ENCODE results near the gene OGG1. TPM values are rescaled to one million over a fixed set of nuclear protein-coding genes. Genes with fewer than 3 reads are reported as not detected.

OGG1 gene
- total RNA-seq, 1 donor from 2014 or later, result 38.6 TPM

DNA sequence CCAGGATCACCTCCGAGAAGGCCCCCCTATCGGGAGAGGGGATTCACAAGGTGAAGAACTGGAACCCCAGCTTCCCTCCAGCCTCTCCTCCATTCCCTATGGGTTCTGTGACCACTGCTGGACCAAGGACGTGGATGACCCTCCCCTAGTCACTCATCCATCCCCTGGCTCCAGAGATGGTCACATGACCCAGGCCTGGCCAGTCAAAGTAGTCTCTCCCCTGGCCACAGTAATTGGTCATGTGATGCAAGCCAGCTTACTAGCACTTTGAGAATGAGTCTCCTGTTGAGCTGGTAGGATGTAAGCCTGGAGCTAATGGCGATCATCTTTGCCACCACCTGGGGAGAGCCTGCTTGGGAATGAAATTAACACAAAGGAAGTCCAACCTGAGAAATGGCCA lies 16.1 kb downstream of the OGG1 start:
- H3K4me3 Mint-ChIP-seq, result no peak overlapping the region
- DNase-seq (ENCODE audit: low read depth, low spot score), result no peak

DNA sequence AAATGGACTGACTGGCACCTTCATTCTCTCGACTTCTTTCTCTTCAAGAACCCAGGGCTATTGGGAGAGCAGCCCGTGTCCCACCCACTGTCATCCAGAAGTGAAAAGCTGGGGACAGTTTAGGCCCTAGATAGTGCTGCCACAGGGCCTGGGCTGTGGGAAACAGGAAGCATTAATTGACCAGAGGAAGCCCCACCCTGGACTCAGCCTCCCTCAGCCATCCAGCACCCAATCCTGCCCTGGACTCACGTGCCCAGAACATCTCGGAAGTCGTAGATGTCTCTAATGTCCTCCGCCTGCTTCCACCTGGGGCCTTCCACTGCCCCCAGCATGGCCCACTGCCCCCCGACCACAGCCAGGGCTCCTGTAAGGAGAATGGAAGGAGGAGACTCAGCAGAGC lies 17.7 kb downstream of the OGG1 start:
- Mint-ChIP-seq H3K9me3 (no peaks in the 10 kb centered on the region), H3K36me3 (ENCODE audit: low read depth) (no peaks in the 10 kb centered on the region), H3K27ac (ENCODE audit: unreplicated experiment) (no peak overlapping the region), H3K4me1 (peaks cover 29% of the 10 kb centered on the region), H3K4me3 (peak overlapping the region; percentile 8), H3K27me3 (ENCODE audit: low read depth) (no peaks in the 10 kb centered on the region)
- DNase-seq (ENCODE audit: low read depth, low spot score), result no peak
- TF ChIP-seq, protein P1, sequence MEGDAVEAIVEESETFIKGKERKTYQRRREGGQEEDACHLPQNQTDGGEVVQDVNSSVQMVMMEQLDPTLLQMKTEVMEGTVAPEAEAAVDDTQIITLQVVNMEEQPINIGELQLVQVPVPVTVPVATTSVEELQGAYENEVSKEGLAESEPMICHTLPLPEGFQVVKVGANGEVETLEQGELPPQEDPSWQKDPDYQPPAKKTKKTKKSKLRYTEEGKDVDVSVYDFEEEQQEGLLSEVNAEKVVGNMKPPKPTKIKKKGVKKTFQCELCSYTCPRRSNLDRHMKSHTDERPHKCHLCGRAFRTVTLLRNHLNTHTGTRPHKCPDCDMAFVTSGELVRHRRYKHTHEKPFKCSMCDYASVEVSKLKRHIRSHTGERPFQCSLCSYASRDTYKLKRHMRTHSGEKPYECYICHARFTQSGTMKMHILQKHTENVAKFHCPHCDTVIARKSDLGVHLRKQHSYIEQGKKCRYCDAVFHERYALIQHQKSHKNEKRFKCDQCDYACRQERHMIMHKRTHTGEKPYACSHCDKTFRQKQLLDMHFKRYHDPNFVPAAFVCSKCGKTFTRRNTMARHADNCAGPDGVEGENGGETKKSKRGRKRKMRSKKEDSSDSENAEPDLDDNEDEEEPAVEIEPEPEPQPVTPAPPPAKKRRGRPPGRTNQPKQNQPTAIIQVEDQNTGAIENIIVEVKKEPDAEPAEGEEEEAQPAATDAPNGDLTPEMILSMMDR (conservative IDR thresholded peaks at IDR 0.05), result no peak

More for the DNA sequence above, 16.1 kb downstream of the OGG1 start:
- TF ChIP-seq, protein P1 (conservative IDR thresholded peaks at IDR 0.05), result no peak
- H3K9me3 Mint-ChIP-seq, result no peaks in the 10 kb centered on the region
- H3K4me1 Mint-ChIP-seq, result peaks cover 29% of the 10 kb centered on the region
- H3K27me3 Mint-ChIP-seq (ENCODE audit: low read depth), result no peaks in the 10 kb centered on the region
- H3K27ac Mint-ChIP-seq (ENCODE audit: unreplicated experiment), result no peak overlapping the region
- peaks cover 3% of the 10 kb centered on the region for H3K36me3 Mint-ChIP-seq (ENCODE audit: low read depth)

DNA sequence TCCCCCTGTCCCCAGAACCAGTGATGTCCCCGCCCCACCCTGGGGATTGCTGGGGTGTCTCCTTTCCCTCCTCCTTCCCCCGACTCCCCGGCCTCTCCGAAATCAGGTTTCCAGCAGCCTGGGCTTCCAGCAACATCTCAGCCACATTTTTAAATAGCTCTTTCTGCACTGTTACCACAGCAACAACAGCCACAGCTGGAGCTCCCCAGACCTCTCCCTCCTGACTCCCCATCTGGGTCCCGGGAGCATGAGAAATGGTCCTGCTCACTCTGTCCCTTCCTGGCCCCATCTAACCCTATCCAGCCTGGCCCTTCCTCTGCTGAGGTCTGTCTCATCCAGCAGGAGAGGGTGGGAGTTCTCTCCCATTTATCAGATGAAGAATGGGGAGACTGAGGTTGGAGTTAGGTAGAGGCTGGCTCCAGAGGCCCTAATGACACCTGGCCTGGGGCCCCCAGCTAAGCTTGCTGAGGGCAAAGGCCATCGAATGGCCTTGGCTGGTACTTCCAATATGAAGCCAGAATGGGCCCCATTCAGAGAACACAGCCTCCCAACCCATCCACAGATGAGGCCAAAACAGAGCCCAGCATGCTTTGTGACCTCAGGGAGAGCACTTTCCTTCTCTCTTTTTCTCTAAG lies 18.5 kb downstream of the OGG1 start:
- TF ChIP-seq, protein P1 (conservative IDR thresholded peaks at IDR 0.05), result no peak
- H3K36me3 Mint-ChIP-seq (ENCODE audit: low read depth), result no peaks in the 10 kb centered on the region
- H3K27ac Mint-ChIP-seq (ENCODE audit: unreplicated experiment), result no peak overlapping the region
- DNase-seq (ENCODE audit: low read depth, low spot score), result no peak
- peaks cover 29% of the 10 kb centered on the region for H3K4me1 Mint-ChIP-seq
- H3K9me3 Mint-ChIP-seq, result no peaks in the 10 kb centered on the region
- H3K27me3 Mint-ChIP-seq (ENCODE audit: low read depth), result no peaks in the 10 kb centered on the region
- peak overlapping the region; percentile 84 for H3K4me3 Mint-ChIP-seq

DNA sequence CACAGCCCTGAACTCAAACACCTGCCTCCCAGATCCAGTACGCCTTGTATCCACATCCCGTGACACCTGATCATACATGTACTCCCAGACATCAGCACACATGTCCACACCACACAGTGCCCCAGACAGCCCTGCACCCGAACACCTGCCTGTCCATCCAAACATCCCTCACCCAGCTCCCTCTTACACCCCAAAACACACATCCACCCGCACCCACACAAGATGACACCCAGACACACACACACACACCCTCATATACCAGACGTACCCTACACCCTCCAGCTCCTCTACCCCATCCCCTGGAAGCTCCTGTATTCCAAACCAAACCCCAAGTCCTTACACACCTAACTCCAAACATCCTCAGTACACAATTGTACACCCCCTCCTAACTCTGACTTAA lies 19.3 kb downstream of the OGG1 start:
- Mint-ChIP-seq H3K4me1 (peaks cover 29% of the 10 kb centered on the region), H3K36me3 (ENCODE audit: low read depth) (no peaks in the 10 kb centered on the region), H3K27ac (ENCODE audit: unreplicated experiment) (peak overlapping the region; percentile 53), H3K4me3 (peak overlapping the region; percentile 84), H3K9me3 (no peaks in the 10 kb centered on the region), H3K27me3 (ENCODE audit: low read depth) (no peaks in the 10 kb centered on the region)
- TF ChIP-seq, protein P1 (conservative IDR thresholded peaks at IDR 0.05), result no peak
- no peak for DNase-seq (ENCODE audit: low read depth, low spot score)

DNA sequence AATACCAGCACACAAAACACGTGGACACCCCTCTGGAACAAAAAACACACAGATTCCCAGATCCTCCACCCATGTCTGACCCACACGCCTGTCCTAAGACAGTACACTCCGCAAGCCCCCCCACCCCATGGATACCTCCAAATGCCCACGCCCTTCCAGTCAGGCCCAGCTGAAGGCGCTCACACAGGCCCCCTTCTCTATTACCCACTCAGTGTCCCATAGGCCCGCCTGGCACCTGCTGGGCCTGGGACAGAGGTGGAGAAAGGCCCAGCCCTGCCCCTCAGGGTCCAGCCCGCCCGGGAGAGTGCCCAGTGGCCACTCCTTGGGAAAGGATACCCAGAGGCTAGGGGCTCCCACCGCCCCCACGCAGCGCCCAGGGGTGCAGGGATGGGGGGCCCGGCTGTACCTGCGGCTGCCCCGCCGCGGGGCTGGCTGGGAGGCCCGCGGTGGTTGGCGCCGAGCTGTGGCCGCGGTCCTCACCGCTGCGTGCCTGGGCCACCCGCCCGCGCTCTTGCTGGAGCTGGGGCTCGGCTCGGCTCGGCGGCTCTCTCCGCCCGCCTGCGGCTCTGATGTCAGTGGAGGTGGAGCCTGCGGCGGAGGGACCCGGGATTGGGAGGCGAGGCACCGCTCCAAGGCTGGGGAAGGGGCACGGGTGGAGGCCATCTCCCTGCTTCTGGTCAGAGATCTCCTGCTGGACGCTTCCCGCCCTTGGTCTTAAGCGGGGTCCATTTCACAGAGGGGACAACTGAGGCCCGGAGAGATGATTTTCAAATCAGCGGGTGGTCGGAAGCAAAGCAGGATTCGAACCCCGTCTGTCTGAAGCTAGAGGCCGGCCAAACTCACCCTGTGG lies 19.9 kb downstream of the OGG1 start, which contains the start of gene CAMK1:
CAMK1 (minus strand) TSS at position 522 of the 850 bp plus-strand sequence. CDS start 2,198 bp downstream, outside the sequence.
- H3K27ac Mint-ChIP-seq (ENCODE audit: unreplicated experiment), result peak within 1 kb of the TSS; percentile 53
- H3K4me1 Mint-ChIP-seq, result peaks cover 29% of the 10 kb centered on the region
- no peaks in the 10 kb centered on the region for H3K36me3 Mint-ChIP-seq (ENCODE audit: low read depth)
- H3K4me3 Mint-ChIP-seq, result peak within 1 kb of the TSS; percentile 84
- TF ChIP-seq, protein P1 (conservative IDR thresholded peaks at IDR 0.05), result no peak
- peak; percentile 64 for DNase-seq (ENCODE audit: low read depth, low spot score)
- H3K9me3 Mint-ChIP-seq, result no peaks in the 10 kb centered on the region
- no peaks in the 10 kb centered on the region for H3K27me3 Mint-ChIP-seq (ENCODE audit: low read depth)

Measured in neural crest cell (in vitro differentiated cells).